BJ (cell line): ENCODE data around the gene CD300A. TPM values are rescaled to one million over a fixed set of nuclear protein-coding genes. Genes with fewer than 3 reads are reported as not detected.

Experiments
- CTCF ChIA-PET: fragments of 350-600 bp; formaldehyde crosslinking; extraction: SDS; loops from one replicate; lab custom pipeline; 2021; ENCODE audit warnings: antibody characterized with exemption, inconsistent platforms; lab: Yijun Ruan, JAX
- POLR2A ChIA-PET: fragments of 300-600 bp; sonication (Branson Sonifier 250); formaldehyde crosslinking; extraction: SDS; loops from one replicate; lab custom pipeline; 2021; ENCODE audit warnings: antibody characterized with exemption; lab: Charles Lee
- DNase-seq: peaks from one replicate; pipeline ENCODE4 v3.0.0-alpha.2; 2011; ENCODE audit warnings: low read depth
- H3K27me3 ChIP-seq: 2 replicates; pipeline ENCODE4 v1.6.0; 2011; ENCODE audit warnings: low read length; ENCODE audit not compliant: control insufficient read depth, insufficient read depth
- H3K36me3 ChIP-seq: 2 replicates; pipeline ENCODE4 v1.5.1; 2011; ENCODE audit warnings: low read length; ENCODE audit not compliant: control insufficient read depth, insufficient read depth
- H3K4me3 ChIP-seq: 2 replicates; pipeline ENCODE4 v1.5.1; 2011; ENCODE audit warnings: low read depth, mild to moderate bottlenecking, control low read depth, low read length
- polyA plus RNA-seq: library from polyadenylated mRNA; depleted of rRNA; stranded (reverse); fragments of >200 nt; gene quantifications from 2 replicates; pipeline ENCODE4 v1.2.3, GENCODE V29; 2011
- TF ChIP-seq, protein P1 (sequence below): IDR thresholded peaks from 2 replicates; pipeline ENCODE4 v1.5.1; 2011; ENCODE audit warnings: low read depth, mild to moderate bottlenecking, control low read depth, inconsistent platforms, low read length, moderate library complexity; ENCODE audit not compliant: insufficient read depth

CD300A gene
- polyA plus RNA-seq, 1 experiment = not detected

GRCh38 chr17:74474043-74474792 lies 7.8 kb downstream of the CD300A start:
- ChIA-PET POLR2A (no interaction called here), CTCF (no interaction called here)
- no peak for DNase-seq
- TF ChIP-seq, protein P1, sequence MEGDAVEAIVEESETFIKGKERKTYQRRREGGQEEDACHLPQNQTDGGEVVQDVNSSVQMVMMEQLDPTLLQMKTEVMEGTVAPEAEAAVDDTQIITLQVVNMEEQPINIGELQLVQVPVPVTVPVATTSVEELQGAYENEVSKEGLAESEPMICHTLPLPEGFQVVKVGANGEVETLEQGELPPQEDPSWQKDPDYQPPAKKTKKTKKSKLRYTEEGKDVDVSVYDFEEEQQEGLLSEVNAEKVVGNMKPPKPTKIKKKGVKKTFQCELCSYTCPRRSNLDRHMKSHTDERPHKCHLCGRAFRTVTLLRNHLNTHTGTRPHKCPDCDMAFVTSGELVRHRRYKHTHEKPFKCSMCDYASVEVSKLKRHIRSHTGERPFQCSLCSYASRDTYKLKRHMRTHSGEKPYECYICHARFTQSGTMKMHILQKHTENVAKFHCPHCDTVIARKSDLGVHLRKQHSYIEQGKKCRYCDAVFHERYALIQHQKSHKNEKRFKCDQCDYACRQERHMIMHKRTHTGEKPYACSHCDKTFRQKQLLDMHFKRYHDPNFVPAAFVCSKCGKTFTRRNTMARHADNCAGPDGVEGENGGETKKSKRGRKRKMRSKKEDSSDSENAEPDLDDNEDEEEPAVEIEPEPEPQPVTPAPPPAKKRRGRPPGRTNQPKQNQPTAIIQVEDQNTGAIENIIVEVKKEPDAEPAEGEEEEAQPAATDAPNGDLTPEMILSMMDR = no peak
- Histone ChIP-seq H3K4me3 (no peak overlapping the region), H3K36me3 (no peaks in the 10 kb centered on the region), H3K27me3 (no peaks in the 10 kb centered on the region)

DNA sequence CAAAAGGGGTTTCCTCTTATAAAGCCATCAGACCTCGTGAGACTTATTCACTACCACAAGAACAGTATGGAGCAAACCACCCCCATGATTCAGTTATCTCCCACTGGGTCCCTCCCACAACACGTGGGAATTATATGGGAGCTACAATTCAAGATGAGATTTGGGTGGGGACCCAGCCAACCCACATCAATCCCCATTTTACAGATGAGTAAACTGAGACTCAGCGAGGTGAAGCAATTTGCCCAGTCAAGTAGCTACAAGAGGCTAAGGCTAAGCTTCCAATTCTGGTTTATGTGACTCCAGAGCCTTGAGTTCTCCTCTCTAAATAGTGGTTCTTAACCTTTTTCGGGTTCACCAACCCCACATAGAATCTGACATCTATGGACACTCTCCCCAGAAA lies 8.8 kb downstream of the CD300A start:
- POLR2A ChIA-PET = no interaction called here
- Histone ChIP-seq H3K27me3 (no peaks in the 10 kb centered on the region), H3K4me3 (no peak overlapping the region), H3K36me3 (no peaks in the 10 kb centered on the region)
- DNase-seq = no peak
- TF ChIP-seq, protein P1 = no peak
- CTCF ChIA-PET = no interaction called here

GRCh38 chr17:74477411-74477810 lies 11.0 kb downstream of the CD300A start:
- no peak overlapping the region for H3K4me3 ChIP-seq
- H3K36me3 ChIP-seq = no peaks in the 10 kb centered on the region
- H3K27me3 ChIP-seq = no peaks in the 10 kb centered on the region
- TF ChIP-seq, protein P1 = no peak
- ChIA-PET POLR2A (no interaction called here), CTCF (no interaction called here)
- DNase-seq = no peak

- no peaks in the 10 kb centered on the region for H3K36me3 ChIP-seq
- CTCF ChIA-PET = interaction anchor here (0.6 kb wide), 1 partner anchor 98 kb away, joined by 4 read pairs; no protein-coding TSS in a partner anchor
- no peaks in the 10 kb centered on the region for H3K27me3 ChIP-seq
- TF ChIP-seq, protein P1 = no peak
- no peak overlapping the region for H3K4me3 ChIP-seq
- POLR2A ChIA-PET = no interaction called here
- DNase-seq = no peak
Observed at GRCh38 chr17:74478420-74479100, 12.1 kb downstream of the CD300A start.

DNA sequence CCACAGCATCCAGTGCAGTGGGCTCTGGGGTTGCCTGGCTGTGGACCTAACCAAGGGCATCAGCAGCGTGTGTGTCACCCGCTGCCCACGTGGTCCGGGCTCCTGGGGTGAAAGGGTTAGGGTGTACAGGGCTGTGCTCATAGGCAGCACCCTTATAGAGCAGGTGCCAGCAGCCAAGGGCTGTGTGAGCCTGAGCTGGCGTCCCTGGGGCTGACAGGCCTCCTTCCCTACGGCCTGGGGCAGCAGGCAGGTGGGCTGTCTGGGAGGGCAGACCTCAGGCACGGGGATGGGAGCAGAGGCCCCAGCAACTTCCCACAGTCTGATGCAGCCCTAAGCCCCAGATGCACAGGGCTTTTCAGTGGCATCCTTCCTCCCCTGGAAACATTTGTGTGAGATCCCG lies 13.9 kb downstream of the CD300A start:
- no peak for DNase-seq
- CTCF ChIA-PET = interaction anchor here (1.4 kb wide), 1 partner anchor 23 kb away, joined by 4 read pairs; no protein-coding TSS in a partner anchor
- POLR2A ChIA-PET = no interaction called here
- TF ChIP-seq, protein P1 = no peak
- Histone ChIP-seq H3K27me3 (no peaks in the 10 kb centered on the region), H3K4me3 (no peak overlapping the region), H3K36me3 (no peaks in the 10 kb centered on the region)
